ENCODE measurements around the gene PSMD13.

The PSMD13 gene

DNA sequence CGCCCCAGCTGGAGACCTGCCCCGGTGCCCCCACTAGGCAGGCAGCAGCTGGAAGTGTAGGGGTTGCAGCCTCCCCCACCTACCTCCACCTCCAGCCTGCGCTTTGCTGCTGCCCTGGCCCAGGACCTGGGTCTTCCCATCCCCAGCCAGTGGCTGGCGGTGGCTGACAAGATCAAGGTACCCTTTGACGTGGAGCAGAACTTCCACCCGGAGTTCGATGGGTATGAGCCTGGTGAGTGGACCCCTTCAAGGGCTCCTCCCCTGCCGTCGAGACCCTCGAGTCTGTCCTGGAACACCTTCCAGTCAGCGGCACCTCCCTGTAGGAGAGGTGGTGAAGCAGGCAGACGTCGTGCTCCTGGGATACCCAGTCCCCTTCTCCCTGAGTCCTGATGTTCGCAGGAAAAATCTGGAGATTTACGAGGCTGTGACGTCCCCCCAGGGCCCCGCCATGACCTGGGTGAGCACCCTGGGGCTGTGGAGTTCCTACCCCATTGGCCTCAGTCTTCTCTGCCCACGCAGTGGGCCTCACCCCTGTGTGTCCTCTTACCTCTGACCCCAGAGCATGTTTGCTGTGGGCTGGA lies 56.6 kb downstream of the PSMD13 start:
- H3K27ac Mint-ChIP-seq, result no peak overlapping the region
- H3K4me3 Mint-ChIP-seq, result no peak overlapping the region
- H3K36me3 Mint-ChIP-seq (ENCODE audit: low read depth), result no peaks in the 10 kb centered on the region
- H3K4me1 Mint-ChIP-seq, result no peaks in the 10 kb centered on the region
- no peaks in the 10 kb centered on the region for H3K27me3 Mint-ChIP-seq (ENCODE audit: low read depth)
- no peaks in the 10 kb centered on the region for H3K9me3 Mint-ChIP-seq
- TF ChIP-seq, protein P1, sequence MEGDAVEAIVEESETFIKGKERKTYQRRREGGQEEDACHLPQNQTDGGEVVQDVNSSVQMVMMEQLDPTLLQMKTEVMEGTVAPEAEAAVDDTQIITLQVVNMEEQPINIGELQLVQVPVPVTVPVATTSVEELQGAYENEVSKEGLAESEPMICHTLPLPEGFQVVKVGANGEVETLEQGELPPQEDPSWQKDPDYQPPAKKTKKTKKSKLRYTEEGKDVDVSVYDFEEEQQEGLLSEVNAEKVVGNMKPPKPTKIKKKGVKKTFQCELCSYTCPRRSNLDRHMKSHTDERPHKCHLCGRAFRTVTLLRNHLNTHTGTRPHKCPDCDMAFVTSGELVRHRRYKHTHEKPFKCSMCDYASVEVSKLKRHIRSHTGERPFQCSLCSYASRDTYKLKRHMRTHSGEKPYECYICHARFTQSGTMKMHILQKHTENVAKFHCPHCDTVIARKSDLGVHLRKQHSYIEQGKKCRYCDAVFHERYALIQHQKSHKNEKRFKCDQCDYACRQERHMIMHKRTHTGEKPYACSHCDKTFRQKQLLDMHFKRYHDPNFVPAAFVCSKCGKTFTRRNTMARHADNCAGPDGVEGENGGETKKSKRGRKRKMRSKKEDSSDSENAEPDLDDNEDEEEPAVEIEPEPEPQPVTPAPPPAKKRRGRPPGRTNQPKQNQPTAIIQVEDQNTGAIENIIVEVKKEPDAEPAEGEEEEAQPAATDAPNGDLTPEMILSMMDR (IDR thresholded peaks at IDR 0.05; ENCODE audit: unreplicated experiment in 3 of 3), result no peak

DNA sequence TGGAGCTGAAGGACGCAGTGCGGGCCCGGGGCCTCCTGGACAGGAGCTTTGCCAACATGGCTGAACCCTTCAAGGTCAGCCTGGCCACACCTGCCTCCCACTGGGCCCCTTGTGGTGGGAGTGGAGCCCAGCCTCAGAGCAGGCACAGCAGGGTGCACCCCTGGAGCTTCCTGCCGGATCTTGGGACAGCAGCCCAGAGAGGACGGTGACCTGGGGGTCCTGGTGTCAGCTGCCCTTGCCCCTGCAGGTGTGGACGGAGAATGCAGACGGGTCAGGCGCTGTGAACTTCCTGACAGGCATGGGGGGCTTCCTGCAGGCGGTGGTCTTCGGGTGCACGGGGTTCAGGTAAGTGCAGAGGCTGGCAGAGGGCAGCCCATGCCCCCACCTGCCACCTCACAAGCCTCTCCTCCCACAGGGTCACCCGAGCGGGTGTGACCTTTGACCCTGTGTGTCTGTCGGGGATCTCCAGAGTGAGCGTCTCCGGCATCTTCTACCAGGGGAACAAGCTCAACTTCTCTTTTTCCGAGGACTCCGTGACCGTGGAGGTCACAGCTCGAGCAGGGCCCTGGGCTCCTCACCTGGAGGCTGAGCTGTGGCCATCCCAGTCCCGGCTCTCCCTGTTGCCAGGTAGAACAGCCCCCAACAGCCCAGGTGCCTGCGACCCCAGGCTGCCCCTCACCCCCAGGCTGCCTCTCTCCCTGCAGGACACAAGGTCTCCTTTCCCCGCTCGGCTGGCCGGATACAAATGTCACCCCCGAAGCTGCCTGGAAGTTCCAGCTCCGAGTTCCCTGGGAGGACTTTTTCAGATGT lies 57.3 kb downstream of the PSMD13 start:
- TF ChIP-seq, protein P1 (IDR thresholded peaks at IDR 0.05; ENCODE audit: unreplicated experiment in 3 of 3), result no peak

DNA sequence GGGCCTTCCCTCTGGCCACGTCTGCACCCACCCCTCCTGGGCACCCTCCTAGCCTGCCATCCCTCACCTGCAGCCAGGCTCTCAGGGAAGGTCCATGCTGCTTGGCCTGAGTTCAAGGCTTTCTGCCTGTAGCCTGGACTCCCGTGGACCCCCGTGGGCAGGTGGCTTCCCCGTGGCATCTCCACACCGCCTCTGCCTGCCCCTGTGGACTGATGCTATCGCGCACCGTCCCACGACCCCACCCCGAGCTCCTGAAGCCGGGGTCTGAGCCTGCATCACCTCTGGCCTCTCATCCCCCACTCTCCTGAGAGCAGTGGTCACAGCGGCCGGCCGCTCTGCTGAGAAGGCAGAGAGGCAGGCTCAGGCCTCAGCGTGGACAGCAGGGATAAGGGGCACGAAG lies 58.0 kb downstream of the PSMD13 start:
- TF ChIP-seq, protein P1 (IDR thresholded peaks at IDR 0.05; ENCODE audit: unreplicated experiment in 3 of 3), result no peak
- H3K4me3 Mint-ChIP-seq, result no peak overlapping the region
- no peaks in the 10 kb centered on the region for H3K27me3 Mint-ChIP-seq (ENCODE audit: low read depth)
- no peak overlapping the region for H3K27ac Mint-ChIP-seq
- no peaks in the 10 kb centered on the region for H3K4me1 Mint-ChIP-seq
- no peaks in the 10 kb centered on the region for H3K36me3 Mint-ChIP-seq (ENCODE audit: low read depth)
- H3K9me3 Mint-ChIP-seq, result no peaks in the 10 kb centered on the region

More for the DNA sequence above, 57.3 kb downstream of the PSMD13 start:
- H3K27me3 Mint-ChIP-seq (ENCODE audit: low read depth), result no peaks in the 10 kb centered on the region
- H3K27ac Mint-ChIP-seq, result no peak overlapping the region
- no peaks in the 10 kb centered on the region for H3K9me3 Mint-ChIP-seq
- no peaks in the 10 kb centered on the region for H3K4me1 Mint-ChIP-seq
- H3K36me3 Mint-ChIP-seq (ENCODE audit: low read depth), result no peaks in the 10 kb centered on the region
- no peak overlapping the region for H3K4me3 Mint-ChIP-seq

DNA sequence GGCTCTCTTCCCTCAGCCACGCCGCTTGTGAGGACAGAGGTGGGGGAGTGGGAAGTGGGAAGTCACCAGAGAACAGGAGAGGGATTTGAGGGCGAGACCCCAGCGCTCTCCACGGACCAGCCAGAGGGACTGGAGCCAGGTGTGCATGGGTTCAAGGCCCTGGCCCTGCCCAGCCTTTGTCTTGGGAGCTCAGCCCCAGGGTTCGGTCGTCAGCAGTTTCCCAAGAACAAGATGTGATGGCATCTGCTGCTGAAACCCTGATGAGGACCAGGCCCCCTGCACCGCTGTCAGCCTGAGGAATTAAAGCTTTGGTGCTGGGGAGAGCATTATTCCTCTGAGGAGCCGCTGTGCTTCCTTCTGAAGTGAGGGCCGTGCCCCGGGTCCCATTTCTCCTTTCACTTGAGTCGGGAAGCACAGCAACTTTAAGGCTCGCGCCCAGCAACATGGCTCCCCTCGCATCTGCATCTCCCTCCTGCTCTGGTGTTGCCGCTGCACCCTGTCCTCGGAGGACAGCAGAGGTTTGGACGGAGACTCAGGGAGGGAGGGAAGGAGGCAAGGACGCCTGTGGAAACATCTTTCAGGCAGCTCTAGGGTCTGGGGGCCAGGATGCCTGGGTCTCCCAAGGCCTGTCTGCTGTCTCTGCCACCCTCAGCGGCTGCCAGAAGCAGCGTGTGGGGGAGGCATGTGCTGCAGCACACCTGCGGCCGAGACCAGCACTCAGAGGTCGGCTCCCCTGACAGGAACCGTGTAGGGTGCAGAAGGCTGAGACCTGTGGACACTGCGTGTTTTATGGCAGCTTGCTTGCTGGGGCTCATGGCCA lies 58.8 kb downstream of the PSMD13 start:
- no peaks in the 10 kb centered on the region for H3K9me3 Mint-ChIP-seq

DNA sequence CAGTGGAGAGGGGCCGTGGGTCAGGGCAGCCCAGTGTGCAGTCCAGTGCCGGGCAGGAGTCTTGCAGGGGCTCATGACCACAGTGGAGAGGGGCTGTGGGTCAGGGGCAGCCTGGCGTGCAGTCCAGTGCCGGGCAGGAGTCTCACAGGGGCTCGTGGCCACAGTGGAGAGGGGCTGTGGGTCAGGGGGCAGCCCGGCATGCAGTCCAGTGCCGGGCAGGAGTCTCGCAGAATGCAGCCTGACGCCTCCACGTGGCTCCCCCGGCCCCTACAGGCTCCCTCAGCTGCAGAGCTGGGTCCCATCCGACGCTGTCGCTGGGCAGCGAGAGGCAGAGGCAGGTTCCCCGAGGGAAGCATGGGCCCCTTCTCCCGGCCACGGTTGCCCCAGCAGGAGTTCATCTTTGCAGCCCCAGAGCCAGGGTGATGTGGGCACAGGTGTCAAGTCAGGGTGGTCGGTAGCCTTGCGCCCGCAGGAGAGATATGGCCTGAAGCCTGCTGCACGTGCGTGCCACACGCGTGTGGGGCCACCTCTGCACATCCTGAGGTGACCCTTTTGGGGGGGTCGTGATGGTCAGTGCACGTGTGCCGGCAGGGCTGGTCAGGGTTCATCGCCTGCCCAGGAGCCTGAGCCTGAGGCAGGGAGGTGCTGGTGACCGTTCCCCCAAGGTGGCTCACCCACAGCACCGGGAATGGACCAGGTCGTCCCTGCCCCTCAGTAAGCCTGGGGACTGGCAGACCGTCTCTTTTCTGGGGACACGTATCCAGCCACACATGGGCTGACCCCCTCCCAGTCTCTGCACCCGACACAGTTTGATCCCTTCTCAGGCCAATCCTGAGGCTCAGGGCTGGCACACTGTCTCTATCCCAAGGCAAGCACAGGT lies 59.6 kb downstream of the PSMD13 start:
- no peaks in the 10 kb centered on the region for H3K9me3 Mint-ChIP-seq
- TF ChIP-seq, protein P1 (IDR thresholded peaks at IDR 0.05; ENCODE audit: unreplicated experiment in 3 of 3), result no peak
- no peaks in the 10 kb centered on the region for H3K36me3 Mint-ChIP-seq (ENCODE audit: low read depth)
- no peaks in the 10 kb centered on the region for H3K4me1 Mint-ChIP-seq
- no peaks in the 10 kb centered on the region for H3K27me3 Mint-ChIP-seq (ENCODE audit: low read depth)
- no peak overlapping the region for H3K27ac Mint-ChIP-seq
- no peak overlapping the region for H3K4me3 Mint-ChIP-seq

More for the DNA sequence above, 58.8 kb downstream of the PSMD13 start:
- Mint-ChIP-seq H3K4me3 (no peak overlapping the region), H3K27ac (peak overlapping the region in 1 of 3 experiments; percentile 46), H3K4me1 (no peaks in the 10 kb centered on the region), H3K27me3 (ENCODE audit: low read depth) (no peaks in the 10 kb centered on the region), H3K36me3 (ENCODE audit: low read depth) (no peaks in the 10 kb centered on the region)
- TF ChIP-seq, protein P1 (IDR thresholded peaks at IDR 0.05; ENCODE audit: unreplicated experiment in 3 of 3), result no peak

Measured in nephron (organoid).